Astrocyte (in vitro differentiated cells and primary cell): ENCODE measurements around the gene SMC1B. TPM values are rescaled to one million over a fixed set of nuclear protein-coding genes. Genes with fewer than 3 reads are reported as not detected.
"Not testable (repeated sequence)": the region's sequence is repeated elsewhere in the genome, so short reads cannot be mapped to it uniquely, and the experiment has no call there.

Experiments
- DNase-seq: peaks from one replicate; pipeline ENCODE4 v3.0.0-alpha.2; 2010; ENCODE audit warnings: low read depth
- FAIRE-seq: peaks from 2 replicates; lab custom pipeline; 2011; peaks lifted over from hg19 to GRCh38; lab: Jason Lieb, UNC
- H2AFZ ChIP-seq: 2 replicates; pipeline ENCODE4 v1.6.0; 2012; ENCODE audit warnings: low read depth, low read length, inconsistent platforms
- H3K27ac ChIP-seq: 2 replicates; pipeline ENCODE4 v1.5.1; 2011; ENCODE audit warnings: low read depth, low read length, inconsistent platforms
- H3K27me3 ChIP-seq: 2 replicates; pipeline ENCODE4 v1.6.0; 2011; ENCODE audit warnings: low read length, inconsistent platforms; ENCODE audit not compliant: insufficient read depth
- H3K36me3 ChIP-seq: 2 replicates; pipeline ENCODE4 v1.5.1; 2011; ENCODE audit warnings: low read length, inconsistent platforms; ENCODE audit not compliant: insufficient read depth
- H3K4me1 ChIP-seq: 2 replicates; pipeline ENCODE4 v1.5.1; 2011; ENCODE audit warnings: low read length, inconsistent platforms; ENCODE audit not compliant: insufficient read depth
- H3K4me2 ChIP-seq: 2 replicates; pipeline ENCODE4 v1.6.0; 2012; ENCODE audit warnings: low read length, inconsistent platforms
- H3K4me3 ChIP-seq: 2 replicates; pipeline ENCODE4 v1.5.1; 2011; ENCODE audit warnings: low read depth, mild to moderate bottlenecking, low read length, inconsistent platforms; ENCODE audit not compliant: insufficient read depth
- H3K79me2 ChIP-seq: 2 replicates; pipeline ENCODE4 v1.6.0; 2012; ENCODE audit warnings: mild to moderate bottlenecking, low read length, inconsistent platforms; ENCODE audit not compliant: insufficient read depth
- H3K9ac ChIP-seq: 2 replicates; pipeline ENCODE4 v1.6.0; 2012; ENCODE audit warnings: mild to moderate bottlenecking, low read length, inconsistent platforms
- H3K9me3 ChIP-seq: 2 replicates; pipeline ENCODE4 v1.5.1; 2012; ENCODE audit warnings: low read depth, mild to moderate bottlenecking, low read length, inconsistent platforms; ENCODE audit not compliant: insufficient read depth
- H4K20me1 ChIP-seq: 2 replicates; pipeline ENCODE4 v1.6.0; 2012; ENCODE audit warnings: low read length, inconsistent platforms; ENCODE audit not compliant: insufficient read depth
- H3K27ac Mint-ChIP-seq: one replicate; pipeline ENCODE4 v1.8.0; 2021; ENCODE audit warnings: mild to moderate bottlenecking, mixed read lengths; ENCODE audit not compliant: unreplicated experiment
- H3K27me3 Mint-ChIP-seq: one replicate; pipeline ENCODE4 v1.8.0; 2021; ENCODE audit warnings: low read depth, mixed read lengths; ENCODE audit not compliant: unreplicated experiment
- H3K36me3 Mint-ChIP-seq: one replicate; pipeline ENCODE4 v1.8.0; 2021; ENCODE audit warnings: low read depth, mixed read lengths; ENCODE audit not compliant: unreplicated experiment
- H3K4me1 Mint-ChIP-seq: one replicate; pipeline ENCODE4 v1.8.0; 2021; ENCODE audit warnings: low read depth, mixed read lengths; ENCODE audit not compliant: unreplicated experiment
- H3K4me3 Mint-ChIP-seq: one replicate; pipeline ENCODE4 v1.8.0; 2021; ENCODE audit warnings: mild to moderate bottlenecking, moderate library complexity, mixed read lengths; ENCODE audit not compliant: unreplicated experiment
- H3K9me3 Mint-ChIP-seq: one replicate; pipeline ENCODE4 v1.8.0; 2021; ENCODE audit warnings: mild to moderate bottlenecking, mixed read lengths; ENCODE audit not compliant: unreplicated experiment
- CTCF ChIP-seq: IDR thresholded peaks from 2 replicates; pipeline ENCODE4 v1.5.1; 2011; ENCODE audit warnings: low read depth, mild to moderate bottlenecking, inconsistent platforms, low read length, moderate library complexity; ENCODE audit not compliant: insufficient read depth
- EZH2 ChIP-seq: IDR thresholded peaks from 2 replicates; pipeline ENCODE4 v1.6.1; 2012; ENCODE audit warnings: mild to moderate bottlenecking, low read length, inconsistent platforms; ENCODE audit not compliant: insufficient read depth
- total RNA-seq: library from RNA; stranded (reverse); gene quantifications from 2 replicates; pipeline ENCODE4 v1.2.1, GENCODE V29; 2021

Gene SMC1B
- total RNA-seq, 1 donor from 2014 or later, result not detected

- Mint-ChIP-seq H3K27me3 (peaks cover 14% of the 10 kb centered on the region), H3K36me3 (no peaks in the 10 kb centered on the region), H3K9me3 (no peaks in the 10 kb centered on the region), H3K27ac (no peak overlapping the region), H3K4me1 (peaks cover 2% of the 10 kb centered on the region), H3K4me3 (no peak overlapping the region)
- Histone ChIP-seq H3K79me2 (no peaks in the 10 kb centered on the region), H3K4me2 (no peak overlapping the region), H3K36me3 (no peaks in the 10 kb centered on the region), H3K9ac (no peak overlapping the region), H3K27me3 (peaks cover 4% of the 10 kb centered on the region), H4K20me1 (no peaks in the 10 kb centered on the region), H3K4me3 (no peak overlapping the region), H2AFZ (peak overlapping the region; percentile 20), H3K4me1 (peaks cover 3% of the 10 kb centered on the region), H3K27ac (no peak overlapping the region), H3K9me3 (no peaks in the 10 kb centered on the region)
- no peak for FAIRE-seq
- DNase-seq, result no peak
- no peak for TF ChIP-seq EZH2
- no peak for TF ChIP-seq CTCF
Measured at GRCh38 chr22:45298934-45299505, 114.4 kb downstream of the SMC1B start.

GRCh38 chr22:45296628-45297297 is 116.6 kb downstream of the SMC1B start:
- DNase-seq (no peak), FAIRE-seq (no peak)
- Histone ChIP-seq H3K27me3 (peaks cover 8% of the 10 kb centered on the region), H2AFZ (no peak overlapping the region), H3K27ac (no peak overlapping the region), H3K36me3 (no peaks in the 10 kb centered on the region), H3K4me2 (no peak overlapping the region), H3K4me1 (peaks cover 1% of the 10 kb centered on the region), H4K20me1 (no peaks in the 10 kb centered on the region), H3K9ac (no peak overlapping the region), H3K79me2 (no peaks in the 10 kb centered on the region), H3K9me3 (no peaks in the 10 kb centered on the region), H3K4me3 (no peak overlapping the region)
- Mint-ChIP-seq H3K27ac (no peak overlapping the region), H3K36me3 (no peaks in the 10 kb centered on the region), H3K4me3 (no peak overlapping the region), H3K27me3 (peaks cover 27% of the 10 kb centered on the region), H3K9me3 (no peaks in the 10 kb centered on the region), H3K4me1 (no peaks in the 10 kb centered on the region)
- TF ChIP-seq EZH2, result no peak
- no peak for TF ChIP-seq CTCF

GRCh38 chr22:45295492-45295891 is 117.9 kb downstream of the SMC1B start:
- no peak for FAIRE-seq
- no peaks in the 10 kb centered on the region for H4K20me1 ChIP-seq
- no peaks in the 10 kb centered on the region for H3K4me1 Mint-ChIP-seq
- no peaks in the 10 kb centered on the region for H3K36me3 Mint-ChIP-seq
- no peak overlapping the region for H3K9ac ChIP-seq
- no peak for DNase-seq
- H3K27ac Mint-ChIP-seq, result no peak overlapping the region
- no peaks in the 10 kb centered on the region for H3K9me3 ChIP-seq
- no peaks in the 10 kb centered on the region for H3K4me1 ChIP-seq
- H3K27ac ChIP-seq, result no peak overlapping the region
- H3K36me3 ChIP-seq, result no peaks in the 10 kb centered on the region
- H3K9me3 Mint-ChIP-seq, result no peaks in the 10 kb centered on the region
- H3K4me3 Mint-ChIP-seq, result no peak overlapping the region
- peaks cover 27% of the 10 kb centered on the region for H3K27me3 Mint-ChIP-seq
- H3K27me3 ChIP-seq, result peaks cover 8% of the 10 kb centered on the region
- no peaks in the 10 kb centered on the region for H3K79me2 ChIP-seq
- H3K4me2 ChIP-seq, result no peak overlapping the region
- no peak overlapping the region for H3K4me3 ChIP-seq
- TF ChIP-seq EZH2 (no peak), CTCF (no peak)
- no peak overlapping the region for H2AFZ ChIP-seq

GRCh38 chr22:45295004-45295403 is 118.4 kb downstream of the SMC1B start:
- not testable (repeated sequence) for H3K4me3 ChIP-seq, H3K36me3 Mint-ChIP-seq, H3K4me2 ChIP-seq, H3K79me2 ChIP-seq, H3K9me3 ChIP-seq, H2AFZ ChIP-seq, H4K20me1 ChIP-seq, H3K4me3 Mint-ChIP-seq, H3K27ac ChIP-seq, H3K4me1 ChIP-seq, FAIRE-seq, H3K36me3 ChIP-seq, H3K4me1 Mint-ChIP-seq, H3K27me3 ChIP-seq, H3K27ac Mint-ChIP-seq, H3K9ac ChIP-seq, H3K9me3 Mint-ChIP-seq, DNase-seq
- H3K27me3 Mint-ChIP-seq, result peaks cover 27% of the 10 kb centered on the region
